Measurements from ENCODE around the gene AGBL4.

AGBL4 gene

DNA sequence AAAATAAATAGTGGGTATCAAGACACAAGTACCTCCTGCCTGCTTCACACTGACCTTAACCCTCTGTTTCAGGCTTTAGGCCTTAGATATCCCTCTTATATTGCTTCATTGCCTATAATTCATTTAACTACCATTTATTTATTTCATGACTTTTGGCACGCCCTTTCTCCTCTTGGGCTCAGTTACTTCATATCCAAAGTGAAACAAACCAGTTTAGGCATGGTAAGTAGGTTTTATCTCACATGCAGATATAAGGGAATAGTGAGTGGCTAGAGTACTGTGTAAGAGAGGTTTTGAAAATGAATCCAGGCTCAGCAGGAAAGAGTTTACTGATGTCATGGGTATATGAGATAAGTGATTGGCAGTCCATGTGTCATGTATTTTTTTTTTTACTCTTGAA is 1177.3 kb downstream of the AGBL4 start:
- TF ChIP-seq ISL1 (CRISPR knock-in tag; IDR thresholded peaks at IDR 0.05) (no peak), CSDC2 (CRISPR knock-in tag; IDR thresholded peaks at IDR 0.05) (no peak), ZNF8 (CRISPR knock-in tag; IDR thresholded peaks at IDR 0.05) (no peak), ZNF70 (CRISPR knock-in tag; IDR thresholded peaks at IDR 0.05) (no peak)
- TF ChIP-seq, protein P1, sequence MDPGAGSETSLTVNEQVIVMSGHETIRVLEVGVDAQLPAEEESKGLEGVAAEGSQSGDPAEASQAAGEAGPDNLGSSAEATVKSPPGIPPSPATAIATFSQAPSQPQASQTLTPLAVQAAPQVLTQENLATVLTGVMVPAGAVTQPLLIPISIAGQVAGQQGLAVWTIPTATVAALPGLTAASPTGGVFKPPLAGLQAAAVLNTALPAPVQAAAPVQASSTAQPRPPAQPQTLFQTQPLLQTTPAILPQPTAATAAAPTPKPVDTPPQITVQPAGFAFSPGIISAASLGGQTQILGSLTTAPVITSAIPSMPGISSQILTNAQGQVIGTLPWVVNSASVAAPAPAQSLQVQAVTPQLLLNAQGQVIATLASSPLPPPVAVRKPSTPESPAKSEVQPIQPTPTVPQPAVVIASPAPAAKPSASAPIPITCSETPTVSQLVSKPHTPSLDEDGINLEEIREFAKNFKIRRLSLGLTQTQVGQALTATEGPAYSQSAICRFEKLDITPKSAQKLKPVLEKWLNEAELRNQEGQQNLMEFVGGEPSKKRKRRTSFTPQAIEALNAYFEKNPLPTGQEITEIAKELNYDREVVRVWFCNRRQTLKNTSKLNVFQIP (CRISPR knock-in tag; IDR thresholded peaks at IDR 0.05; ENCODE audit: borderline replicate concordance, low read depth): no peak
- no peak for ATAC-seq

DNA sequence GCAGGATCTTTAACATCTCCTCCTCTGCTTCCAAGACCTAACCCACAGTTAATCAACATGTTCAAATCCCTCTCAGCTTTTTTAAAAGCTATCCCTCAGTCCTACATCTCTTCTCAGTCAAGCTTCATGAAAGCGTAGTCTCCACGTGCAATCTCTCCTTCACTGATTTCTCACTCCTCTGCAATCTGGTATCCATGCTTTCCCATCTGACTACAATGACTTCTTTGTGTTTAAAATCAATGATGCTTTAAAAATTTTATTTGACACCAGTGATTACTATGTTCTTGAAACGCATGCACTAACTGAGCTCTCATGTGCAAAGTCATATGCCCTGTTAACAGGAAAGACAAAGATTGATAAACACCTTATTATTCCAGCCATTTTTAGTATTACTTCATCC is 1179.6 kb downstream of the AGBL4 start:
- no peak for ATAC-seq
- TF ChIP-seq ZNF565 (CRISPR knock-in tag; conservative IDR thresholded peaks at IDR 0.05; ENCODE audit: low read depth): no peak
- TF ChIP-seq ZNF8 (CRISPR knock-in tag; IDR thresholded peaks at IDR 0.05): no peak

DNA sequence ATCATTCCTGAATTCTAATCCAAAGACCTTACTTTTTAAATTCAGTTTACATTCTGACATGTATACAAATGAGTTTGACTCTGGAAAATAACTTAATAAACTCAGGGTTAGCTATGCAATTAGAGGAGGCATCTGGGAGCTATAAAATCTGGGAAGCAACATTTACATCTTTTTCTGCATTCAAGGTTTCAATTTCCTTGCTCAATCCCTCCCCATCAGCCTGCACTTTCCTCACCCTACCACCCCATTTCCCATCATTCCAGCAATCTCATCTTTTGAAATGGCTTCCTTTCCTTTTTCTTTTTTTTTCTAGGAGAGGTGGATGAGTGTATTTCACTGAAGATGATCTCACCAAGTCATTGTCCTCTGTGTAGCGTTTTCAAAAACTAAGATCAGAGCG is 1181.8 kb downstream of the AGBL4 start:
- ATAC-seq: peak; percentile 54
- TF ChIP-seq, protein P1 (CRISPR knock-in tag; IDR thresholded peaks at IDR 0.05; ENCODE audit: borderline replicate concordance, low read depth): no peak
- TF ChIP-seq GLIS3 (CRISPR knock-in tag; IDR thresholded peaks at IDR 0.05) (no peak), ISL1 (CRISPR knock-in tag; IDR thresholded peaks at IDR 0.05) (no peak), ESRRG (CRISPR knock-in tag; IDR thresholded peaks at IDR 0.05) (no peak), TOX (CRISPR knock-in tag; IDR thresholded peaks at IDR 0.05; ENCODE audit: borderline replicate concordance) (no peak), RARB (CRISPR knock-in tag; IDR thresholded peaks at IDR 0.05) (no peak), ZNF70 (CRISPR knock-in tag; IDR thresholded peaks at IDR 0.05) (no peak), OSR1 (CRISPR knock-in tag; IDR thresholded peaks at IDR 0.05) (no peak), ARNTL (CRISPR knock-in tag; IDR thresholded peaks at IDR 0.05; ENCODE audit: borderline replicate concordance, low read depth) (no peak)
- TF ChIP-seq, protein P2, sequence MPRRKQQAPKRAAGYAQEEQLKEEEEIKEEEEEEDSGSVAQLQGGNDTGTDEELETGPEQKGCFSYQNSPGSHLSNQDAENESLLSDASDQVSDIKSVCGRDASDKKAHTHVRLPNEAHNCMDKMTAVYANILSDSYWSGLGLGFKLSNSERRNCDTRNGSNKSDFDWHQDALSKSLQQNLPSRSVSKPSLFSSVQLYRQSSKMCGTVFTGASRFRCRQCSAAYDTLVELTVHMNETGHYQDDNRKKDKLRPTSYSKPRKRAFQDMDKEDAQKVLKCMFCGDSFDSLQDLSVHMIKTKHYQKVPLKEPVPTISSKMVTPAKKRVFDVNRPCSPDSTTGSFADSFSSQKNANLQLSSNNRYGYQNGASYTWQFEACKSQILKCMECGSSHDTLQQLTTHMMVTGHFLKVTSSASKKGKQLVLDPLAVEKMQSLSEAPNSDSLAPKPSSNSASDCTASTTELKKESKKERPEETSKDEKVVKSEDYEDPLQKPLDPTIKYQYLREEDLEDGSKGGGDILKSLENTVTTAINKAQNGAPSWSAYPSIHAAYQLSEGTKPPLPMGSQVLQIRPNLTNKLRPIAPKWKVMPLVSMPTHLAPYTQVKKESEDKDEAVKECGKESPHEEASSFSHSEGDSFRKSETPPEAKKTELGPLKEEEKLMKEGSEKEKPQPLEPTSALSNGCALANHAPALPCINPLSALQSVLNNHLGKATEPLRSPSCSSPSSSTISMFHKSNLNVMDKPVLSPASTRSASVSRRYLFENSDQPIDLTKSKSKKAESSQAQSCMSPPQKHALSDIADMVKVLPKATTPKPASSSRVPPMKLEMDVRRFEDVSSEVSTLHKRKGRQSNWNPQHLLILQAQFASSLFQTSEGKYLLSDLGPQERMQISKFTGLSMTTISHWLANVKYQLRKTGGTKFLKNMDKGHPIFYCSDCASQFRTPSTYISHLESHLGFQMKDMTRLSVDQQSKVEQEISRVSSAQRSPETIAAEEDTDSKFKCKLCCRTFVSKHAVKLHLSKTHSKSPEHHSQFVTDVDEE (CRISPR knock-in tag; IDR thresholded peaks at IDR 0.05): no peak

DNA sequence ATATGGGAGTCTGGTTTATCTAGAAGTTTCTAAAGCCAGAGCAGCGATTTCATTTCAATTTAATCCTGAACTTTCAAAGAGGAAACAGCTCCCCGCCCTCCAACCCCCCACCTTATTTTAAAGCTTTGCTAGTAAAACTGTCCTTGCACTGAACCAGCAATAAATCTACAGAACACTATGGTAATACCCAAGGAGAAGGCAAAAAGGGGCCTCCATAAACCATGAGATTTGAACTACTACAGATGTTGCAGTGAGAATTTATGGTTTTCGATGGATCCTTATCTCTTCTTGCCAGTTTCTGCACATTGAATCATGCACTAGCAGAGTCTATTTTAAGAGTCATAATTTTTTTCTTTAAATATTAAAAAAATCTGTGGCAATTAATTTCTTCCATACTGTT is 1182.3 kb downstream of the AGBL4 start:
- TF ChIP-seq, protein P3, sequence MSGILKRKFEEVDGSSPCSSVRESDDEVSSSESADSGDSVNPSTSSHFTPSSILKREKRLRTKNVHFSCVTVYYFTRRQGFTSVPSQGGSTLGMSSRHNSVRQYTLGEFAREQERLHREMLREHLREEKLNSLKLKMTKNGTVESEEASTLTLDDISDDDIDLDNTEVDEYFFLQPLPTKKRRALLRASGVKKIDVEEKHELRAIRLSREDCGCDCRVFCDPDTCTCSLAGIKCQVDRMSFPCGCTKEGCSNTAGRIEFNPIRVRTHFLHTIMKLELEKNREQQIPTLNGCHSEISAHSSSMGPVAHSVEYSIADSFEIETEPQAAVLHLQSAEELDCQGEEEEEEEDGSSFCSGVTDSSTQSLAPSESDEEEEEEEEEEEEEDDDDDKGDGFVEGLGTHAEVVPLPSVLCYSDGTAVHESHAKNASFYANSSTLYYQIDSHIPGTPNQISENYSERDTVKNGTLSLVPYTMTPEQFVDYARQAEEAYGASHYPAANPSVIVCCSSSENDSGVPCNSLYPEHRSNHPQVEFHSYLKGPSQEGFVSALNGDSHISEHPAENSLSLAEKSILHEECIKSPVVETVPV (CRISPR knock-in tag; IDR thresholded peaks at IDR 0.05): no peak
- TF ChIP-seq ARNTL (CRISPR knock-in tag; IDR thresholded peaks at IDR 0.05; ENCODE audit: borderline replicate concordance, low read depth) (no peak), OSR1 (CRISPR knock-in tag; IDR thresholded peaks at IDR 0.05) (no peak), PPARA (CRISPR knock-in tag; IDR thresholded peaks at IDR 0.05; ENCODE audit: borderline replicate concordance) (no peak), BACH2 (CRISPR knock-in tag; IDR thresholded peaks at IDR 0.05; ENCODE audit: borderline replicate concordance) (no peak), ZNF70 (CRISPR knock-in tag; IDR thresholded peaks at IDR 0.05) (no peak), TOX (CRISPR knock-in tag; IDR thresholded peaks at IDR 0.05; ENCODE audit: borderline replicate concordance) (no peak)
- ATAC-seq: peak; percentile 66

DNA sequence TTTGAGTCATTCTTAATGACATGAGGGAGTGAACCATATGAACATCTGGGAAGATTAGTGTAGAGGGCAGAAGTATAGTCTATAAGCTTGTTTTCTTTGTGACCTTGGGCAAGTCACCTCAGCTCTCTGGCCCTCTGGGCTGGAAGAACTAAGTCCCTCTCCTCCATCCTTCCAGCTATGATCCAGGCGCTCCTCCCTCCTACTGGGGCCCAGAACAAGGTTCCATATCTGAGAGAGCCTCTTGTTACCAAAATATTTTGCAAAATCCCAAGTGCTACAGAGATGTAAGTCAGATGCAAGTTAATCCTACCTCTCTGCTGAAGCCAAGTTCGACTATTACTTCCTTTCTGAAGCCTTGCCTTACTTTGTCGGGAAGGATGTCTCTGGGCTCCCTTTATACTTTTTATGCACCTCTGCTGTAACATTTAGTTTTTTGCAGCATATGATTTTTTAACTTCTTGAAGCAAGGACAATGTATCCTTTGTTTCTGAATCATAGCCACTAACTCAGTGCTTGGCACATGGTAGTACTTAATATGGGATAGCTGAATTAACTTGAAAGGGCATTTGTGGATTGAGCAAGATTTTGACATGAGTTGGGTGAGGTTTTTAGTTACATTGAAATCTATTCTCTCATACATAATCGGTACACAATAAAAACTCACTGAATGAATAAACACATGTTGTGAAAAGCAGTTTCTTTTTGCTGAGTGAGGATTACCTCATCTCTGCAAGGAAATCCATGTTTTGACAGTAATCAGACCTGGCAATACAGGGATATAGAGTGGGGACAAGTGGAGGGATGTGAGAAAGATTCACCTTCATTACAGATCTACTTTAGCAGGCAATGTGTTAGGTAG is 1192.4 kb downstream of the AGBL4 start:
- ATAC-seq: no peak
- TF ChIP-seq ZNF8 (CRISPR knock-in tag; IDR thresholded peaks at IDR 0.05) (no peak), ZFP3 (CRISPR knock-in tag; IDR thresholded peaks at IDR 0.05) (no peak), ZNF565 (CRISPR knock-in tag; conservative IDR thresholded peaks at IDR 0.05; ENCODE audit: low read depth) (no peak), ESRRG (CRISPR knock-in tag; IDR thresholded peaks at IDR 0.05) (no peak), CSDC2 (CRISPR knock-in tag; IDR thresholded peaks at IDR 0.05) (no peak), ZC3H10 (CRISPR knock-in tag; IDR thresholded peaks at IDR 0.05) (no peak), ISL1 (CRISPR knock-in tag; IDR thresholded peaks at IDR 0.05) (no peak), ARNTL (CRISPR knock-in tag; IDR thresholded peaks at IDR 0.05; ENCODE audit: borderline replicate concordance, low read depth) (no peak), RARB (CRISPR knock-in tag; IDR thresholded peaks at IDR 0.05) (no peak), GLIS3 (CRISPR knock-in tag; IDR thresholded peaks at IDR 0.05) (no peak), TOX (CRISPR knock-in tag; IDR thresholded peaks at IDR 0.05; ENCODE audit: borderline replicate concordance) (no peak), TCF4 (CRISPR knock-in tag; IDR thresholded peaks at IDR 0.05; ENCODE audit: borderline replicate concordance) (no peak)
- TF ChIP-seq, protein P1 (CRISPR knock-in tag; IDR thresholded peaks at IDR 0.05; ENCODE audit: borderline replicate concordance, low read depth): no peak
- TF ChIP-seq, protein P4, sequence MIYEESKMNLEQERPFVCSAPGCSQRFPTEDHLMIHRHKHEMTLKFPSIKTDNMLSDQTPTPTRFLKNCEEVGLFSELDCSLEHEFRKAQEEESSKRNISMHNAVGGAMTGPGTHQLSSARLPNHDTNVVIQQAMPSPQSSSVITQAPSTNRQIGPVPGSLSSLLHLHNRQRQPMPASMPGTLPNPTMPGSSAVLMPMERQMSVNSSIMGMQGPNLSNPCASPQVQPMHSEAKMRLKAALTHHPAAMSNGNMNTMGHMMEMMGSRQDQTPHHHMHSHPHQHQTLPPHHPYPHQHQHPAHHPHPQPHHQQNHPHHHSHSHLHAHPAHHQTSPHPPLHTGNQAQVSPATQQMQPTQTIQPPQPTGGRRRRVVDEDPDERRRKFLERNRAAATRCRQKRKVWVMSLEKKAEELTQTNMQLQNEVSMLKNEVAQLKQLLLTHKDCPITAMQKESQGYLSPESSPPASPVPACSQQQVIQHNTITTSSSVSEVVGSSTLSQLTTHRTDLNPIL (CRISPR knock-in tag; IDR thresholded peaks at IDR 0.05; ENCODE audit: low read depth): no peak
